ENCODE measurements around the gene AGTRAP.
A peak's percentile ranks its signal among the peaks of the same experiment; 100 is the strongest.

Gene AGTRAP

GRCh38 chr1:11736746-11737639 is 1.1 kb downstream of the AGTRAP start:
- peak; percentile 43 for DNase-seq

GRCh38 chr1:11738096-11738495 is 2.2 kb downstream of the AGTRAP start:
- no peak for DNase-seq

- DNase-seq = no peak
Observed at GRCh38 chr1:11738783-11739182, 2.8 kb downstream of the AGTRAP start.

GRCh38 chr1:11740258-11741192 is 4.6 kb downstream of the AGTRAP start:
- no peak for DNase-seq

DNA sequence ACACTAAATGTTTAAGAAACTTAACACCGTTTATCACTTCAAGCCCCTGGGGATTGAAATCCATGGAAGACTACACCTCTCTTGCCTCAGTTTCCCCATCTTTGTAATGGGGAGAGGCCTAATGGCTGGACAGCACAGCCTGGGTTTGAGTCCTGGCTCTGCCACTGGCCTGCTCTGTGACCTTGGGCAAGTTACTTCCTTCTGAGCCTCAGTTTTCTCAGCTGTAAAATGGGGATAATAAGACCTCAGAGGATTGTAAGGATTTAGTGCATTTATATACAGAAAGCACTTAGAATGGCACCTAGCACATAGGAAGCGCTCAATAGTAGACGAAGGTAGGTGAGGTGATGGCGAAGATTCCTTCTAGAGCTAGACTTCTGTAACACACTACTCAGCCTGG is 5.5 kb downstream of the AGTRAP start:
- DNase-seq = no peak

- DNase-seq = no peak
Observed at GRCh38 chr1:11741919-11742558, 6.1 kb downstream of the AGTRAP start.

- no peak for DNase-seq
Observed at GRCh38 chr1:11744287-11744686, 8.4 kb downstream of the AGTRAP start.

- DNase-seq = no peak
Observed at GRCh38 chr1:11746092-11746491, 10.2 kb downstream of the AGTRAP start.

DNA sequence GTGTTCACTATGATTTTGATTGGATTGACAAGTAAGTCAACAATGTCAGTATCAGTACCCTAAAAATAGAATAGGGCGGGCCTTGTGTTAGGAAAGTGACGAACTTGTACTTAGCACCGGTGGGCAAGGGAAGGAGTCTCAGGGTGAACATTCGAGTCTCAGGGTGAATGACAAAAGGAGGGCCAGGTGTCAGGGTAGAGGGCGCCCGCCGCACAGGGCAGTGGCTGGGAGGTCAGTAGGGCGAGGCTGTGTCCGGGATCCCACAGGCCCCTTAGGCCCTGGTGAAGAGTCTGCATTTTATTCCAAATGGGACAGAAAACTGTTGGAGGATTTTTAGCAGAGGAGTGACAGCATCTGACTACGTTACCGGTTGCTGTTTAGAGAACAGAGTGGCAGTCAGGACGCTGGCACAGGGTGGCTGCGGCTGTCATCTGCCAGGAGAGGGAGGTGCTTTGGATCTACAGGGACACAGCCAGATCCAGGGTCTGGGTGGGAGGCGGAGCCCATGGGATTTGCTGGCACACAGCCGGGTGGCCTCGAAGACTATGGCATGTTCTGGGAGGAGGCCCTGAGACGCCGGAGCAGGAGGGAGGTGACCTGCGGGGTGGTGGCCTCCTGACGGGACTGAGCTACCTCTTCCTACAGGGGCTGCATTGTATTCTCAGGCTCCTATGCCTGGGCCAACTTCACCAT is 11.0 kb downstream of the AGTRAP start:
- DNase-seq = no peak

DNA sequence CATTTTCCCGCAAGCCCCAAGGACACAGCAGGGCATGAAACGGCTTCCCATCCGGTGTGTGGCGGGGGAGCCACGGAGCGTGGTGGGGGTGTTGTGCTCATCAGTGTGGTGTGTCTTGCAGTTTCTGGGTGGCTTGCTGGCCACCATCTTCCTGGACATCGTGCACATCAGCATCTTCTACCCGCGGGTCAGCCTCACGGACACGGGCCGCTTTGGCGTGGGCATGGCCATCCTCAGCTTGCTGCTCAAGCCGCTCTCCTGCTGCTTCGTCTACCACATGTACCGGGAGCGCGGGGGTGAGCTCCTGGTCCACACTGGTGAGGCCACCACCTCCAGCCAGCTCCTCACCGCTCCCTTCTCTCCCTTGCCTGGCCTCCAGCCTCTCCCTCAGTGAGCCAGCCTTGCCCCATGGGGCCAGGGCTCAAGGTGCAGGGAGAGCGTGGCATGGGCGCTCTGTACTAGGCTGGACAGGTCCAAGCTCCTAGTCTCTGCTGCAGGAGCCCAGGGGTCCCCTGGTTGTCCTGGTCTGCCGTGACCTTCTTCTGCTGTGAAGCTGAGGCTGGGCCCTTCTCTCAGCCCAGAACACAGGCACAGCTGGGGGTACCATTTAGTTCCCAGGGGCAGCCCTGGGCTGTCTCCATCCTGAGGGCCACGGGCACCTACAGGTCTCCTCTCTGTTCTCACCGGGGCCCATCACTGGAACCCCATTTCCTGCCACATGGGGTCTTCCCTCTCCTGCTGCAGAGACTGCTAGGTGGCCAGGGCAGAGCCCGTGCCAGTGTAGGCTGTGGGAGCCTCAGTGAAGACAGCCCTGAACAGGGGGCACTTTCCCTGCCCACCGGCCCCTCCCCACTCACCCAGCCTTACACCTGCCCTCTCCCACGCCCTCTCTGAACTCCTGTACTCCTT is 12.6 kb downstream of the AGTRAP start:
- no peak for DNase-seq

DNA sequence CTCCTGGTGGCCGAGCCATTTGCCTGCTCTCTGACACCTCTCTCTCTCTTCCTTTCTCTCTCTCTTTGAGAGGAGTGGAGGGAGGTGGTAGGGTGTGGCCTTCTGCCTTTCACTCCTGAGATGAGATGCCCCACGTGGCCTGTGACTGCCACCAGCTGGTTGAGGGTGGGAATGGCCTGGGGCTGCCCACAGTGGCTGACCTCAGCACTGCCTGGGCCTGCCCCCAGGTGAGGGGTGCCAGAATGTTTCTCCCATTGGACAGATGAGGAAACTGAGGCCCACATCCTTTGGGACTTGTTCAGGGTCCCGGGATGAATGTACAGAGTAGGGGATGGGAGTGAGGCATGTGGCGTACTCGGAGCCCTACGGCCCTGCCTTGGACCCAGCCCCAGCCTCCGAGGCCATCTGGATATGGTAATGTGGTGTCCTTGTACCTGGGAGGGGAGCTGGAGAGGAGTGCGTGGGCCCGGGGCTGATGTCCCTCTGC is 13.3 kb downstream of the AGTRAP start:
- DNase-seq = peak; percentile 46

DNA sequence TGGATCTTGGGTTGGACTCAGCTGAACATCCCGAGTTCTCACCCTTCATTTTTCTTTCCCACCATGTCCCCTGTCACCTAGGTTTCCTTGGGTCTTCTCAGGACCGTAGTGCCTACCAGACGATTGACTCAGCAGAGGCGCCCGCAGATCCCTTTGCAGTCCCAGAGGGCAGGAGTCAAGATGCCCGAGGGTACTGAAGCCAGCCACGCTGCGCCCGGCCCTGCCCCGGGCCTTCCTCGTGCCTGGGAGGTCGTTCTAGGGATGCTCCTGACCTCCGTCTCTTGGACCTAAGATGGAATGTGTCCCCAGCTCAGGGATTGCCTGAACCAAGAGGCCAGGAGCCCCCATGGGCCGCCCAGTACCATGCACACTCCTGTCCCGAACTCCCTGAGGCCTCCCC is 14.1 kb downstream of the AGTRAP start:
- DNase-seq = no peak

GRCh38 chr1:11751087-11751486 is 15.2 kb downstream of the AGTRAP start:
- DNase-seq = no peak

DNA sequence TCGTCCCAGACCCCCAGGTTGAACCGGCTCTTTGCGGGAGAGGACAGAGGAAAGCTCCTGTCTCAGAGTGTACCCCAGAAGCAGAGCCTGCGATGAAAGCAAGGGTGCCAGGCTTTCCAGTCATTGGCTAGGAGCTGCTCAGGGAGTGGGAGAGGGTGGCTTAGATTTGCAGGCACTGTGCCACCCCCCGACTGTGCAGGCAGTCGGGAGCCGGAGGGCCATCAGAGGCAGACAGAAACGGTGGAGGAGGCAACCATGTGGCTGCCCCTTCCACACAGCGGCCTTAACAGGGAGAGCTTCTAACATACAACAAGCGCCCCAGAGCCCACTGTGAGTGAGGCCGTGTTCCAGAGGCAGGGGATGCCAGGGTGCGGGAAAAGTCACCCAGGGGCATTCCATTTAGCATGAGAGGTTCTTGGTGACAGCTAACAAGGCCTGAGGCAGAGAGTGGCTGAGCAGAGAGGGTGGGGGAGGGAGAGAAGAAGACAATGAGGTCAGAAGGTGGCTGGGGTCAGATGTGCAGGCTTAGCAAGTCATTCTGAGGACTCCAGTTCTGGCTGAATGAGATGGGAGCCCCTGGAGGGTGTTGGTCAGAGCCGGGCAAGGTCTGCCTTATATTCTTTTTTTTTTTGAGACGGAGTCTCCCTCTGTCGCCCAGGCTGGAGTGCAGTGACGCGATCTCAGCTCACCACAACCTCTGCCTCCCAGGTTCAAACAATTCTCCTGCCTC is 16.6 kb downstream of the AGTRAP start:
- no peak for DNase-seq

DNA sequence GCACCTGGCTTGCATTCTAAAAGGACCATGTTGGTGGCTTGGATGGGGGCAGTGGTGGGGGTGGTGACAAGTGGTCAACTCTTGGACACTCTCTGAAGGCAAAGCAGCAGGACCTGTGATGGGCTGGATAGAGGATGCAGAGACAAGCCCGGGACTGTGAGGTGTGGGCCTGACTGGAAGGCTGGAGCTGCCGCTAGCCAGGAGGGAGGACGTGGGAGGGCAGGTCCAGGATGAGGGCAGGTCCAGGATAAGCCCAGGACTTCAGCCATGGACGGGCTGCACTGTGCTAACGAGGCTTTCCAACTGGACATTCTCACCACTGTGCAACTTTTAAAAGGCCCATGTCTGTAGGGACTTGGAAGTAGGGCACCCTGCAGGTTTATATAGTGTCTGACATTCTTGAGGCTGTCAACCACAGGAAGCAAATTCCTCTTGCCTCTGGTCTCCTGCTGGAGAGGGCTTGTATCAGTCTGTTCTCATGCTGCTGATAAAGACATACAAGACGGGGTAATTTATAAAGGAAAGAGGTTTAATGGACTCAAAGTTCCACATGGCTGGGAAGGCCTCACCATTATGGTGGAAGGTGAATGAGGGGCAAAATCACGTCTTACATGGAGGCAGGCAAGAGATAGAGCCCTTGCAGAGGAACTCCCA is 17.7 kb downstream of the AGTRAP start:
- DNase-seq = no peak

GRCh38 chr1:11757047-11757446 is 21.1 kb downstream of the AGTRAP start:
- DNase-seq = no peak

GRCh38 chr1:11759791-11760190 is 23.9 kb downstream of the AGTRAP start:
- DNase-seq = no peak

DNA sequence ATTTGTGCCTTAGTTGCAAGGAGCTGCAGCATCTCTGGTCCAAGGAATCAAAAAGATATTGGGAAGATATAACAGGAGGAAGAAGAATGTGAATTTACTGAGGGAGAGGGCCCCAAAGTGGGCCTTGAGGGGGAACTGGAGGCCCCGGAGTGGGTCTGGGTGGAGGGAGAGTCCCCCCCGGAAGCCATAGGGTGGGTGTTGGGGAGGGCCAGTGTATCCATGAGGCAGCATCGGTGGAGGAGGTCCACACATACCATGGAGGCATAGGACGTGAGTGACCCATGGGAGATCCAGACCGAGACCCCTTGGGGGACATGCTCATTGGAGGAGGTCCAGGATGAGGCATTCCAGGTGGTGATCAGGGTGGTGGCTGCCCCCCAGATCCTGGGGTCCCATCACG is 25.3 kb downstream of the AGTRAP start:
- DNase-seq = no peak

GRCh38 chr1:11761988-11762406 is 26.1 kb downstream of the AGTRAP start, which contains the start of gene C1orf167:
C1orf167 (plus strand) TSS chr1:11762193; CDS start chr1:11764401, 2,208 bp downstream.
- no peak for DNase-seq

GRCh38 chr1:11764115-11764514 is 28.2 kb downstream of the AGTRAP start:
- no peak for DNase-seq

All from activated CD4-positive, alpha-beta T cell treated with anti-CD3 and anti-CD28 coated beads, Interleukin-2, amount 50 U/mL, for 1 hour (primary cell).